Activated CD4-positive, alpha-beta T cell treated with anti-CD3 and anti-CD28 coated beads, Interleukin-10, Interleukin-2, amounts not matched to agents 100 ng/mL and 50 ng/mL, durations not matched to agents 16 hours and 8 hours (primary cell): ENCODE measurements around the gene MYO5B.
"Not testable (repeated sequence)": the region's sequence is repeated elsewhere in the genome, so short reads cannot be mapped to it uniquely, and the experiment has no call there.

ENCODE experiments used
- DNase-seq: peaks from one replicate; pipeline ENCODE4 v3.0.0-alpha.2; 2020

The MYO5B gene

DNA sequence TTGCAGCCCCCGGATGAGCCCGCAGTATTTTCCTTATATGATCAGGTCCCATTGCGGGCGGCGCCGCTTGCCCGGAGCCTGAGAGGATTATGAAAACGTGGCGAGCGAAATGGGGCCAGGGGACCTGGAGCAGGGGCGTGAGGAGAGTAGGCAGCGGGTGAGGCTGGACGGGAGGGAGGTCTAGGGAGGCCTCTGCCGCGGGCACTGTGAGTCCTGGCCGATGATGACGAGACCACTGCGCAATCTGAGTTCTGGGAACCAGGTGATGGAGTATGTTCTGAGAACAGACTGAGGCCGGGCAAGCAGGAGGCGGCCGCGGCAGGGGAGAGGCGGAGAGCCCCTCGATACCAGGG, 380.8 kb downstream of the MYO5B start:
- peak; percentile 73 for DNase-seq

DNA sequence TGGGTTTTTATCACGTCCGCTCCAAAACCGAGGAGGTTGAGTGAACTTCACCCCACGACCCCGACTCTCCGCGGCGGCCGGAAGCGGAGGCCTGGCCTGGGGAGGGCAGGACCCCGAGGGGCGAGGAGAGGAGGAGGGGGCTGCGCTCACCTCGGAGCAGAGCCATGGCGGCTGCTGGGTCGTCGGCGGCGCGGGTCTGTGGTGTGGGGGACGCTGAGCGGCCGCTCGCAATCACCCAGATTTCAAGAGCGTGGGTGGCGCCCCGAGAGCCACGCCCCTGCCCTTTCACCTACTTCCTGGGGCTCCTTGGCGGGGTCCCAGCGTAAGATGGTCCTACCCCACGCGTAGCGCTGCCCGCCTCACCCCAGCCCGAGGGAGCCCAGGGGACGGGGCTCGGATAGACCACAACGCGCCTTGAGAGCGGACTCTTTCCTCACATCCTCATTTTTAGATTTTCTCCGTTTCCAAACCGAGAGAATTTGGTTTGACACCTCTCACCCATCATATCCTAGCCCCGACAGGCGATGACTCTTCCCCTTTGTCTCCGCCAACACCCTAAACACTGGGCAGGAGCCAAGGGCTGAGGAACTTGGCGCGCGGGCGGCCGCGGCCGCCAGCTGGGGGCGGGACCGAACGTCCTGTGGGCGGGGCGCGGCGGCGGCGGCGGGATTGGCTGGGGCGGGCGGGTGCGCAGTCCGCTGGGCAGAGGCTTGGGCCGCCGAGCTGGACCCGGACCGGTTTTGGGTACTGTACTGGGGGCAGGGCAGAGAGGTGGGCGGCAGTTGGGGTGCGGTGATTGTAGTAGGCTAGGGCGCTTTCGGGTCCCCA, 381.4 kb downstream of the MYO5B start, which contains the start of gene ACAA2:
TSS of gene ACAA2 (minus strand) at position 215 of the 828 bp plus-strand sequence. CDS start at position 166, 49 bp downstream.
- DNase-seq = peak; percentile 90

DNA sequence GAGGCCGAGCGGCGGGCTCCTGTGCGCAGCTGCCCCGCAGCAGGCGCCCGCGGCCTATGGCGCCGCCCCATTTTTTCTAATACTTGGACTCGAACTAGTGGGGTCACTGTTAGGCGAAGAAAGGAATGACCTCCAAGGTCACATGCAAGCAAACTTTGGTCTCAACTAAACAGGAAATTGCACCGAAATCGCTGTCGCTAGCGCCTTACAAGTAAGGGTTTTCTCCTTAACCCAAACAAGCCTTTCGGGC, 382.0 kb downstream of the MYO5B start:
- DNase-seq = no peak

DNA sequence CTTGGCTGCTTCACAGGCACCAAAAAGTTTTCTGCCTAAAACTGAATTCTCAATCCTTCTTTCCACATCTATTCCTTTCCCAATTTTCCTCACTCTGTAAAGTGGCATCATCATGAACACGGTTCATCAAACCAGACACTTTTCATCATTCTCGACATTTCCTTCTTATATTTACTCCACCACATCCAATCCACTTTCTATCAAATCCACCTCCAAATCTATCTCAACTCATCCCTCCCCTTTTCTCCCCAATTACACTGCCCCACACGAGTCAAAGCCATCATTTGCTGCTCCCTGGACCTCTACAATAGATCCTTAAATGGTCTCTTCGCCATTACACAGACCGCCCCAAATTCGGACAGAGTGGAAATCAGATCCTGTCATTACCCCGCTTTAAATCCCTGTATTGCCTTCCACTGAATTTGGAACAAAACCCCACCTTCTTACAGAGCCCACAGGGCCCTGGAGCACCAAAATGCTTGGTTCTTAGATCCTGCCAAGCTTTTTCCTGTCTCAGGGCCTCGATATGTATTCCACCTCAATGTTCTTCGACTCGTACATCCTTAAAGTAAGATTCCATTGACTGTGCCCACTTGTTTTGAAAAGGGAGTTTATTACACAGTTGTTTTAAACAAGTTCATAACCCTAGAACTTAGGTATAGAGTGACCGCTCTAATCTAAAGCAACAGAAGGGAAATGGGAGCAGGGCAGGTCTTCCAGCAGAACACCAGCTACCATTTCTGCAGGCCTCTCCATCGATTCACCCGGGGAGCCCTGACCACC, 382.5 kb downstream of the MYO5B start:
- DNase-seq = no peak

DNA sequence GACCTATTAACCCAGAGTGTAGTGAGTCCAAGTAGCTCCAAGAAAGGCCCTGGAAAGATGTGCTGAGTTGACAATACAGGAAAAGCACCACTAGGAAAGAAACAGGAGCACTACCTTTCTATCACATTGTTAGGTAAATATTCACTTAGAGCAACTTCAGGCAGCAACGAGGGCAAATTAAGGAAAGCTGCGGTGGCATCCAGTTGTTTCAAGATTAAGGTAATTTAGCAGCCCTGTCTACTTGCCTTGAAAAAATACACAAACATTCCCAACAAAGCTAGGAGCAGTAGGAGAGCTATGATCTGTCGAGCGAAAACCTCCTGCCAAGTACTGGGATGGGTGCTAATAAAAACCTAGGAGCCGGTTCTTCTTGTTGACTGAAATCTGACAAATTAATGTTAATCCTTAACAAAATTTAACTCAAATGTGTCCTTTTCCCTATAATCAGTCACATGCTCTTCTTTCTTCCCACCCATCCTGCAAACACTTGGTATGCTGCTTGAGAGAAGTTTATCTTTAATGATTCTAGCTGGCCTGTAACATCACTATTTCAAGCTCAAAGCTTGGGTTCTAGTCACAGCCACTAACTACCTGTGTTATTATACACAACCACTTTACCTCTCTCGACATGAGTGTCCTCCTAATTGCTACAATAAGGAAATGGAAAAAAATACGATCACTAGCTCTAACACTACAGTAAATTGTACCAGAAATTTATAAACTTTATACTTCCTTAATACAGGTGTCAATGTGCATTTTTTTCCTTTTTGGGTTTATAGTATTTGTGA, 383.6 kb downstream of the MYO5B start:
- no peak for DNase-seq

DNA sequence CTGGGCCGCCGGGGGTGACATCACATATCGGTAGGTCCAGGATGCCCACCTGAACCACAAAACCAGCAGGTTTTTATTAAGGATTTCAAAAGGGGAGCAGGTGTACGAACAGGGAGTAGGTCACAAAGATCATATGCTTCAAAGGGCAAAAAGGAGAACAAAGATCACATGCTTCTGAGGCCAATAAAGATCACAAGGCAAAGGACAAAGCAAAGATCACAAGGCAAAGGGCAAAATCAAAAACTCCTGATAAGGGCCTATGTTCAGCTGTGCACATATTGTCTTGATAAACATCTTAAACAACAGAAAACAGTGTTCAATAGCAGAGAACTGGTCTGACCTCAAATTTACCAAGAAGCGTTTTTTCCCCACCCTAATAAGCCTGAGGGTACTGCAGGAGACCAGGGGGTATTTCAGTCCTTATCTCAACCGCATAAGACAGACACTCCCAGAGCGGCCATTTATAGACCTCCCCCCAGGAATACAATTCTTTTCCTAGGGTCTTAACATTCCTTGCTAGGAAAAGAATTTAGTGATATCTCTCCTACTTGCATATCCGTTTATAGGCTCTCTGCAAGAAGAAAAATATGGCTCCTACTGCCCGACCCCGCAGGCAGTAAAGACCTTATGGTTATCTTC, 386.3 kb downstream of the MYO5B start:
- not testable (repeated sequence) for DNase-seq

DNA sequence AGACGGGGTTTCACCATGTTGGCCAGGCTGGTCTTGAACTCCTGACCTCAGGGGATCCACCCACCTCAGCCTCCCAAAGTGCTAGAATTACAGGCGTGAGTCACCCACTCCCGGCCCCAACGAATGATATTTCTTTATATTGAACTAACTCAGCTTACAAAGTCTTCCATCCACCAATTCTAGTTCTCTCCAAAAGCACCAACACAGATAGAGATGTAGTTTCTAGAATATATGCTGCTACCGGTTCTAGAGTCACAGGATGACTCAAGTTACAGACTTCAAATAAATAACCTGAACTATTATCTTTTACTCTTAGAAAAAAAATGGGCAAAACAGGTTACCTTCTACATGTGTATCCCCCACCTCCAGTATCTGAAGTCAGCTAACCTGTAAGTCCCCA, 390.9 kb downstream of the MYO5B start:
- no peak for DNase-seq

DNA sequence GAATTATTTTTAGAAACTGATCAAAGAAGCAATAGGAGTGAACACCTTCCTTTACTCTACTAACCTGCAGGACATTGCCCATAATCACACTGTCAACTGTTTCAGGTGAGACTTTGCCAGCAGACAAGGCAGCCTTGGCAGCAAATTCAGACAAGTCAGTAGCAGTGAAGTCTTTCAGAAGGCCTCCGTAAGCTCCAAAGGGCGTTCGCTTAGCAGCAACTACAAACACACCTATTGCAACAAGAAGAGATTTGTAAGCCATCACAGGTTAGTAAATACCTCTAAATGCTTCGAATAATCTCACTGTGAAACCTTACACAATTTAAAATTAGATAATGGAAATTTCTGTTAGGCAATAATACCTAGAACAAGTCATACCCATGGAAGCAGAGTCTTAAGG, 392.3 kb downstream of the MYO5B start:
- no peak for DNase-seq

DNA sequence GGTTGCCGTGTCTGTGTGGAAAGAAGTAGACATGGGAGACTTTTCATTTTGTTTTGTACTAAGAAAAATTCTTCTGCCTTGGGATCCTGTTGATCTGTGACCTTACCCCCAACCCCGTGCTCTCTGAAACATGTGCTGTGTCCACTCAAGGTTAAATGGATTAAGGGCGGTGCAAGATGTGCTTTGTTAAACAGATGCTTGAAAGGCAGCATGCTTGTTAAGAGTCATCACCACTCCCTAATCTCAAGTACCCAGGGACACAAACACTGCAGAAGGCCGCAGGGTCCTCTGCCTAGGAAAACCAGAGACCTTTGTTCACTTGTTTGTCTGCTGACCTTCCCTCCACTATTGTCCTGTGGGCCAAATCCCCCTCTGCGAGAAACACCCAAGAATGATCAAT, 394.5 kb downstream of the MYO5B start:
- not testable (repeated sequence) for DNase-seq

DNA sequence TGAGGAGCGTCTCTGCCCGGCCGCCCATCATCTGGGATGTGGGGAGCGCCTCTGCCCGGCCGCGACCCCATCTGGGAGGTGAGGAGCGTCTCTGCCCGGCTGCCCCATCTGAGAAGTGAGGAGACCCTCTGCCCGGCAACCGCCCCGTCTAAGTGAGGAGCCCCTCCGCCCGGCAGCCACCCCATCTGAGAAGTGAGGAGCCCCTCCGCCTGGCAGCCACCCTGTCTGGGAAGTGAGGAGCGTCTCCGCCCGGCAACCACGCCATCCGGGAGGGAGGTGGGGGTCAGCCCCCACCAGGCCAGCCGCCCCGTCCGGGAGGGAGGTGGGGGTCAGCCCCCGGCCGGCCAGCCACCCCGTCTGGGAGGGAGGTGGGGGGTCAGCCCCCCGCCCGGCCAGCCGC, 395.1 kb downstream of the MYO5B start:
- not testable (repeated sequence) for DNase-seq

DNA sequence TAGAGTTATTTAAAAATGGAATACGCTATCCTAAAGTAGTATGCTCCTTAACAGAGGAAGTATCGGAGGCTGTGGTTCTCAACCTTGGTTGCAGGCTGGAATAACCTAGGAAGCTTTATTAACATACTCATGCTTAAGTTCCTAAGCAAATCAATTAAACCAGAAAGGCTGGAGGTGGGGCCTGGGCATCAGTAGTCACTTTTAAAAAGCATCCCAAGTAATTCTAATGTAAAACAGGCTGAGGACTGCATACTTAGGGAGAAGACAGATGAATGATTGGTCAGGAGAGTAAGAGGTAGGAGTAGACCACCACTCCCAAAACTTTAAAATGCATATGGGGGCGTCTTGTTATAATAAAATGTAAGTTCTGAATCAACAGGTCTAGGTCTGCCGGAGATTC, 396.9 kb downstream of the MYO5B start:
- no peak for DNase-seq

DNA sequence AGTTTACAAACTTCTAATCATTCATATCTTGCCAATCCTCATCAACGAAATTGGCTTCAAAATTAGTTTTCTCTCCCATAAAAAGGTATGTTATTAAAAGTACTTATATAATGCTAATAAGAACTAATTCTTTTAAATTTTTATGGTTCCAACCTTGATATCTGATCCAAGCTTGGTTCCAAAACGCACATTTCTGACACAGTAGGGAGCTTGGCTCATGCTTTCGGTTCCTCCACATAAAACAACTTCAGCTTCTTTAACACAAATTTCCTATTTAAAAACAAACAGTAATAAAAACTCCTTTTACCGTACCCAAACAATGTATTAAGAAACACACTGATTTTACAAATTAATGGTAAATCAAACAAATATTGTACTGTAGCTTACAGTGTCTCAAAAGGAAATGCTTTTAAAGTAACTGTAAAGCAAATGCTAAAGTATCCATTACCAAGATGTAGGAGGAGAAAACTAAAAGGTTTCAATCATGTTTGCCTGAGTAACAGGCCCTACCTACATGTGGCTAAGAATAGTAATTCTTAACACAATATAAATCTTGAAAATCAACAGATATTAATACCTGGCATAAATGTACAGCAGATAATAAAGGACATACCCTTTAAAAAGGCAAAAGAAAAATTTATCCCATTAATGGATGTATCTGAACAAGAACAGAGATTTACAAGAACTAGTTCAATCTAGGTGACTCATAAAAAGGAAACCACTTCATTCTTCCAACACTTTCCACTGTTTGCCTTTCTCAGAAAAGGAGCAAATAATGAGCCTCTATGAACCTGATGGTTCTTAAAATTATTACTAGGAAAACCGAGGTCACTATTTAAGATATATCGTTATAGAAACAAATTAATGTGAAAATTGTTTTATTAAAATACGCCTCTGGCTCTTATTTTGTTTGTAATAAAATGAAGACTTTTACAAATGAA, 399.1 kb downstream of the MYO5B start:
- no peak for DNase-seq

DNA sequence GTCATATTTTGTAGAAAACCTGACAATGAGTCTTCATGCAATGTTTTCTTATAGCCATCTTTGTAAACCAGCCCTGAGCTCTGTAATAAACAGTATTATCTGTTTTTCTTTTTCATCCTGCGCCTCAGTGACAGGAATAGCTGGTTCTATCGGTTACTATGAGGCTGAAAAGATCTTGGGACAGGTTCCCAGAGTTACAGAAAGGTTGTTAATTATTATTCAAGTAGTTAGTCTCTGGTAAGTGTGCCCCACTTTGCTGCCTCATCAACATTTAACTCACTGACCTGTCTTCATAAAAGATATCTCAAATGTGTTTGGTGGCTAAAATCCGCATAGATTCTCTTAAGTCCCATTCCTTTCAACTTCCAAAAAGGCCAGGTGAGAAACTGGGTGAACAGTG, 400.2 kb downstream of the MYO5B start:
- DNase-seq = no peak

DNA sequence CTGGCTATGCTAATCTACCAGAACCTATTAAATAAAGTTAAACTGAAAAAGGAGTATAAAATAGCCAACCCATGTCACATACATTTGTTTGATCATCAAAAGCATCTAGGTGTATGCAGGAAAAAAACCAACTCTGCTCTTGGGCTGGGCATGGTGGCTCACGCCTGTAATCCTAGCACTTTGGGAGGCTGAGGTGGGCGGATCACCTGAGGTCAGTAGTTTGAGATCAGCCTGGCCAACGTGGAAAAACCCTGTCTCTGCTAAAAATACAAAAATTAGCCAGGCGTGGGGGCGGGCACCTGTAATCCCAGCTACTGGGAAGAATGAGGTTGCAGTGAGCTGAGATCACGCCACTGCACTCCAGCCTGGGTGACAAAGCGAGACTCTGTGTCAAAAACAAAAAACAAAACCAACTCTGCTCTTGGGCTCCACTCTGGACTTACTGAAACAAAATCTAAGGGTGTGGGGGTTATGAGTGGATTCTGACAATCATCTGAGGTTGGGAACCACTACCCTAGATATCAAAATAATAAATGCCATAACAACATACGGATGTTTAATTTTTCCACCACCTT, 405.3 kb downstream of the MYO5B start:
- not testable (repeated sequence) for DNase-seq

DNA sequence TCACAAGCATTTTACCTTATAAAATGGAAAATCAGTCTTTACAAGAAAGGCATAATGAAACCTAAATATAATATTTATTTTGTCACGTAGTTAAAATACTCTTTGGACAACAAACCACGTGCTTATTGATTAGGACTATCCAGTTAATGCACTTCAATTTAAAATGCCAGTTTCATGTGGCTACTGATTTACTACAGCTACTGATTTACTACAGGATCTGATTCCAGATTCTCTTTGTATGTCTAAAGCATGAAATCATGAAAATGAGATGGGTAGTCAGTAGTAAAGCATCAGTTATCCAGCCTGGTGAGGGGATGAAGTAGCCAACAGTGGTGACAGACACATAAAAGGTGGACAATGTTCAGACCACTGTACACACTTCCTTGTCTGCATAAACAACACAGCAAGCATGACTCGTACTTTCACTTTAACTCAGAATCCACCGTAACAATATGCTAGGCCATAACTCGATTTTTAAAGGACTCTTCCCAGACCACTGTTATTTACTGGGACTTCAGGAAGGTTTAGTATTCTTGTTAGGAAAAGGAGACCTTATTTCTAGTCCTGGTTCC, 406.5 kb downstream of the MYO5B start:
- DNase-seq = peak; percentile 54

DNA sequence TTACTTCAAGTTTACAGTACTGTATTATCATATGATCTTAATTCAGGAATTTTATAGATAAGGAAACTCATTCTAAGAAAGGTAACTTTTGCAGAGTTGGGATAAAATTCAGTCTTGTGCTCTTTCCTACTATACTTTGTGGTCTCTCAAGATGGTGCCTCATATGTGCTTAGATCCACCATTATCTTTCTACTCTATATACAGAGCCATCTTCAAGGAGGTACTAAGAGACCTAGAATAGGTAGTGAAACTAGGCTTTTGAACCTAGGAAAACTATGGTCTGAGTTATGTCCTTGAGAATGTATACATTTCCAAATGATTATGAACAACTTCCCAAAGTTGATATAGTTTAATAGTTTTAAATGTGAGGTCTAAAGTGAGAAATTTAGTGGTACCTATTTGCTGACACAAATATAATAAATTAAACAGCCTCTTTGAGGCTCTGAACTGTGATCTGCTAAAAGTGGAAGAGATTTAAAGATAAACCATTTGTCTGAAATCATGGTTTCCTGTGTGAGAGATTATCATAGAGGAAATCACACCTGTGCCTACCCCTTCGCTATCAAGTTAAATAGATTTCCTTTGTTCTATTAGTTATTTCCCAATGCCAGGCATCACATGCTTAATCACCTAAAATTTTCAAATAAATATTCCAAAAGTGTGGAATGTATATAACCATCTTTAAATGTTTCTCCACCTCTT, 408.8 kb downstream of the MYO5B start:
- DNase-seq = peak; percentile 17

DNA sequence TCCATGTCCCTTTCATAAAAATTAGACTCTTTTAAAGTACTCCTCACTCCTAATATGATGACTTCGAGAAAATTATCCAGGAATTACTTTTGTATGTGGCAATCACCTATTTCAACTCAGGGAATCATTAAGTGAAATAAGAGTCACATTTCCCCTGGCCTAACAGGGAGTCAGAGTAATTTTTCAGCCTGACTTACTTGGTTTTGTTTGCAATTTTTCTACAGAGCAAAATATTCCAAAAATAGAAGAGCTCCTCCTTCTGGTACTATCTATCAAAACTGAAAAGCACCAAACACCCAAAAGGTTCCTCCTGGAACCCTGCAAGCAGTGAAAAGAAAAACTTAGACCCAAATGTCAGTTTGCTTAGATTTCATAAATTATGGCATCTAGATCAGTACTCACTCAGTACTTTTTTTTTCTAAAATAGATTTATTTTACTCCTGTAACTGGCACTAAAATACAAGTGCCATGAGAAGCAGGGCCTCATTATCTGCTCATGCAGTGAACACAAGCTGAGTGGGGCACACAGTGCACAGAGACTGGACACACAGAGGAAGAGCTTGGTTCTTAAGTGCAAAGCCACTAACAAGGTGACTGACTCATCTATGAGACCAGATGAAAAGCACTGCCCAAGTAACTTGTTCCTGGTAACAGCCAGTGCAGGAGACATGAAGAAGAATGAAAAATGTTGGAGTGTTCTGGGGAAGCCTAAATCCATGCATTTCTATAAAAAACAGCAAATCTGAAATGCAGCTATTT, 410.3 kb downstream of the MYO5B start:
- DNase-seq = no peak

DNA sequence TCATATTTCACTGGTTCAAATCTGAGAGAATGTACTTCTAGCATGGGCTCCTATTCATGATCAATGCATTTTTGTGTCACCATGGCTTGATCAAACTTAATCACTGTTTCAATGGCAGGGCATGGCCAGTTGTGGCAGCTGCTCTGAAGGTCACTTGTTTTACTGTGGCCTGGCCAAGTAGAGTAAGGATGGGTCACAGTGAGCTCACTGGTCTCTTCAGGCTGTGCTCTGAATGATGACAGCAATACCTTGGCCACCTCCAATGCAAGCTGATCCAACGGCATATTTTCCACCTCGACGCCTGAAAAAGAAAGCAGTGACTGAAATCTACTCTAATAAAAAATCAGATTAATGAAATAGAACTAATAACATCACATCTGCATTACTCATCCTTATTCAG, 411.3 kb downstream of the MYO5B start:
- not testable (repeated sequence) for DNase-seq

DNA sequence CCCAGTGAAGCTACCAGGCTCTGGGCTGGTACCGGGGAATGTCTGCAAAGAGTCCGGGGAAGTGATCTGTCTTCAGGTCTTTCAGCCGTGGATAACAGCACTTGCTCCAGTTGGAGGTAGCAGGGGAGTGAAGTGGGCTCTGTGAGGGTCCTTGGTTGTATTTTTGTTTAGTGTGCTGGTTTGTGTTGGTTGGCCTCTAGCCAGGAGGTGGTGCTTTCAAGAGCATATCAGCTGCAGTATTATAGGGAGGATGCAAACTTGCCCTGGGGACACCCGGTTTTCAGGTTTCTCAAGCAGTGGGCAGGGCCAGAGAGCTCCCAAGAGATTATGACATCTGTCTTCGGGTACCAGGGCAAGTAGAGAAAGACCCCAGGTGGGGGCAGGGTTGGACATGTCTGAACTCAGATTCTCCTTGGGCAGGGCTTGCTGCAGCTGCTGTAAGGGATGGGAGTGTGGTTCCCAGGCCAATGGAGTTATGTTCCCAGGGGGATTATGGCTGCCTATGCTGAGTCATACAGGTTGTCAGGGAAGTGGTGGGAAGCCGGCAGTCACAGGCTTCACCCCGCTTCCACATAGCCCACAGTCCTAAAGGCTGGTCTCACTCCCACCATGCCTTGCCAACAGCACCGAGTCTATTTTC, 416.0 kb downstream of the MYO5B start:
- DNase-seq = no peak
